Activated CD4-positive, alpha-beta T cell treated with anti-CD3 and anti-CD28 coated beads, Interleukin-2, amount 10 ng/mL, durations not matched to agents 24 days and 14 days (primary cell): ENCODE data around the gene MFGE8. TPM values are rescaled to one million over a fixed set of nuclear protein-coding genes. Genes with fewer than 3 reads are reported as not detected.

Experiments
- DNase-seq: peaks from one replicate; pipeline ENCODE4 v3.0.0; 2022
- H3K27ac Mint-ChIP-seq: one replicate; pipeline ENCODE4 v1.8.0; 2022; ENCODE audit warnings: mild to moderate bottlenecking, mixed read lengths
- H3K27me3 Mint-ChIP-seq: one replicate; pipeline ENCODE4 v1.8.0; 2022; ENCODE audit warnings: mixed read lengths
- H3K36me3 Mint-ChIP-seq: one replicate; pipeline ENCODE4 v1.8.0; 2022; ENCODE audit warnings: low read depth, mild to moderate bottlenecking, mixed read lengths
- H3K4me1 Mint-ChIP-seq: one replicate; pipeline ENCODE4 v1.8.0; 2021; ENCODE audit warnings: mixed read lengths
- H3K4me3 Mint-ChIP-seq: one replicate; pipeline ENCODE4 v1.8.0; 2022; ENCODE audit warnings: mild to moderate bottlenecking, moderate library complexity, mixed read lengths
- H3K9me3 Mint-ChIP-seq: one replicate; pipeline ENCODE4 v1.8.0; 2021; ENCODE audit warnings: mixed read lengths
- intact Hi-C: fragments of 100-400 bp; cut with micrococcal nuclease; formaldehyde crosslinking; loops from one replicate; pipeline ENCODE4 v1.15.1; 2023
- total RNA-seq: library from RNA; stranded (reverse); gene quantifications from 2 replicates; pipeline ENCODE4 v1.2.3, GENCODE V29; 2022

The MFGE8 gene
- total RNA-seq, 1 donor from 2014 or later: 10.6 TPM

- H3K36me3 Mint-ChIP-seq: peaks cover 38% of the 10 kb centered on the region
- intact Hi-C loops: no loop called here
- no peak for DNase-seq
- peaks cover 2% of the 10 kb centered on the region for H3K4me1 Mint-ChIP-seq
- no peaks in the 10 kb centered on the region for H3K27me3 Mint-ChIP-seq
- H3K4me3 Mint-ChIP-seq: no peak overlapping the region
- no peak overlapping the region for H3K27ac Mint-ChIP-seq
- no peaks in the 10 kb centered on the region for H3K9me3 Mint-ChIP-seq
These were observed 26.1 kb downstream of the MFGE8 start for GRCh38 chr15:88887068-88887580.

- no peaks in the 10 kb centered on the region for H3K9me3 Mint-ChIP-seq
- intact Hi-C loops: no loop called here
- DNase-seq: no peak
- no peaks in the 10 kb centered on the region for H3K27me3 Mint-ChIP-seq
- peaks cover 41% of the 10 kb centered on the region for H3K36me3 Mint-ChIP-seq
- no peak overlapping the region for H3K4me3 Mint-ChIP-seq
- no peak overlapping the region for H3K27ac Mint-ChIP-seq
- H3K4me1 Mint-ChIP-seq: no peaks in the 10 kb centered on the region
These were observed 30.4 kb downstream of the MFGE8 start for GRCh38 chr15:88882785-88883184.

GRCh38 chr15:88881775-88882174 is 31.4 kb downstream of the MFGE8 start:
- Mint-ChIP-seq H3K4me3 (no peak overlapping the region), H3K27me3 (no peaks in the 10 kb centered on the region), H3K27ac (no peak overlapping the region), H3K4me1 (no peaks in the 10 kb centered on the region), H3K9me3 (no peaks in the 10 kb centered on the region), H3K36me3 (peaks cover 35% of the 10 kb centered on the region)
- intact Hi-C loops: no loop called here
- no peak for DNase-seq

GRCh38 chr15:88880944-88881740 is 32.0 kb downstream of the MFGE8 start:
- Mint-ChIP-seq H3K4me1 (no peaks in the 10 kb centered on the region), H3K36me3 (peaks cover 39% of the 10 kb centered on the region), H3K27ac (no peak overlapping the region)

GRCh38 chr15:88878720-88879184 is 34.4 kb downstream of the MFGE8 start:
- Mint-ChIP-seq H3K4me1 (no peaks in the 10 kb centered on the region), H3K9me3 (no peaks in the 10 kb centered on the region), H3K36me3 (peaks cover 33% of the 10 kb centered on the region), H3K4me3 (no peak overlapping the region), H3K27me3 (no peaks in the 10 kb centered on the region), H3K27ac (no peak overlapping the region)
- intact Hi-C loops: no loop called here
- peak; percentile 79 for DNase-seq

More at GRCh38 chr15:88880944-88881740, 32.0 kb downstream of the MFGE8 start:
- no peaks in the 10 kb centered on the region for H3K27me3 Mint-ChIP-seq
- H3K9me3 Mint-ChIP-seq: no peaks in the 10 kb centered on the region
- intact Hi-C loops: no loop called here
- no peak for DNase-seq
- no peak overlapping the region for H3K4me3 Mint-ChIP-seq

GRCh38 chr15:88877906-88878305 is 35.3 kb downstream of the MFGE8 start:
- H3K27me3 Mint-ChIP-seq: no peaks in the 10 kb centered on the region
- H3K4me3 Mint-ChIP-seq: no peak overlapping the region
- no peak overlapping the region for H3K27ac Mint-ChIP-seq
- no peaks in the 10 kb centered on the region for H3K4me1 Mint-ChIP-seq
- DNase-seq: no peak
- H3K36me3 Mint-ChIP-seq: peaks cover 27% of the 10 kb centered on the region
- H3K9me3 Mint-ChIP-seq: no peaks in the 10 kb centered on the region
- intact Hi-C loops: no loop called here

- H3K27me3 Mint-ChIP-seq: no peaks in the 10 kb centered on the region
- no peak overlapping the region for H3K4me3 Mint-ChIP-seq
- intact Hi-C loops: no loop called here
- no peak for DNase-seq
- no peaks in the 10 kb centered on the region for H3K4me1 Mint-ChIP-seq
- H3K36me3 Mint-ChIP-seq: peaks cover 27% of the 10 kb centered on the region
- H3K9me3 Mint-ChIP-seq: no peaks in the 10 kb centered on the region
- no peak overlapping the region for H3K27ac Mint-ChIP-seq
These were observed 35.8 kb downstream of the MFGE8 start for GRCh38 chr15:88877415-88877814.

GRCh38 chr15:88876573-88876972 is 36.6 kb downstream of the MFGE8 start:
- Mint-ChIP-seq H3K4me1 (no peaks in the 10 kb centered on the region), H3K9me3 (no peaks in the 10 kb centered on the region), H3K36me3 (peaks cover 23% of the 10 kb centered on the region), H3K27ac (no peak overlapping the region), H3K27me3 (no peaks in the 10 kb centered on the region), H3K4me3 (no peak overlapping the region)
- no peak for DNase-seq
- intact Hi-C loops: no loop called here

- peaks cover 14% of the 10 kb centered on the region for H3K36me3 Mint-ChIP-seq
- intact Hi-C loops: no loop called here
- no peaks in the 10 kb centered on the region for H3K4me1 Mint-ChIP-seq
- no peaks in the 10 kb centered on the region for H3K27me3 Mint-ChIP-seq
- no peak overlapping the region for H3K27ac Mint-ChIP-seq
- DNase-seq: no peak
- H3K4me3 Mint-ChIP-seq: no peak overlapping the region
- H3K9me3 Mint-ChIP-seq: no peaks in the 10 kb centered on the region
These were observed 38.5 kb downstream of the MFGE8 start for GRCh38 chr15:88874684-88875083.

GRCh38 chr15:88874275-88874674 is 38.9 kb downstream of the MFGE8 start:
- H3K36me3 Mint-ChIP-seq: peaks cover 14% of the 10 kb centered on the region
- DNase-seq: no peak
- H3K9me3 Mint-ChIP-seq: no peaks in the 10 kb centered on the region
- no peaks in the 10 kb centered on the region for H3K4me1 Mint-ChIP-seq
- H3K4me3 Mint-ChIP-seq: no peak overlapping the region
- no peaks in the 10 kb centered on the region for H3K27me3 Mint-ChIP-seq
- no peak overlapping the region for H3K27ac Mint-ChIP-seq
- intact Hi-C loops: no loop called here

GRCh38 chr15:88873786-88874185 is 39.4 kb downstream of the MFGE8 start:
- H3K9me3 Mint-ChIP-seq: no peaks in the 10 kb centered on the region
- DNase-seq: no peak
- no peaks in the 10 kb centered on the region for H3K4me1 Mint-ChIP-seq
- peaks cover 14% of the 10 kb centered on the region for H3K36me3 Mint-ChIP-seq
- H3K4me3 Mint-ChIP-seq: no peak overlapping the region
- intact Hi-C loops: no loop called here
- no peak overlapping the region for H3K27ac Mint-ChIP-seq
- H3K27me3 Mint-ChIP-seq: no peaks in the 10 kb centered on the region

GRCh38 chr15:88872706-88873105 is 40.5 kb downstream of the MFGE8 start:
- H3K27ac Mint-ChIP-seq: no peak overlapping the region
- no peaks in the 10 kb centered on the region for H3K4me1 Mint-ChIP-seq
- peaks cover 10% of the 10 kb centered on the region for H3K36me3 Mint-ChIP-seq
- H3K9me3 Mint-ChIP-seq: no peaks in the 10 kb centered on the region
- intact Hi-C loops: no loop called here
- no peak overlapping the region for H3K4me3 Mint-ChIP-seq
- no peaks in the 10 kb centered on the region for H3K27me3 Mint-ChIP-seq
- no peak for DNase-seq

GRCh38 chr15:88872106-88872505 is 41.1 kb downstream of the MFGE8 start:
- no peak overlapping the region for H3K27ac Mint-ChIP-seq
- H3K27me3 Mint-ChIP-seq: no peaks in the 10 kb centered on the region
- no peak overlapping the region for H3K4me3 Mint-ChIP-seq
- H3K4me1 Mint-ChIP-seq: no peaks in the 10 kb centered on the region
- no peak for DNase-seq
- no peaks in the 10 kb centered on the region for H3K9me3 Mint-ChIP-seq
- peaks cover 10% of the 10 kb centered on the region for H3K36me3 Mint-ChIP-seq
- intact Hi-C loops: no loop called here

GRCh38 chr15:88871313-88871712 is 41.9 kb downstream of the MFGE8 start:
- no peaks in the 10 kb centered on the region for H3K27me3 Mint-ChIP-seq
- no peak overlapping the region for H3K4me3 Mint-ChIP-seq
- H3K27ac Mint-ChIP-seq: no peak overlapping the region
- intact Hi-C loops: no loop called here
- no peak for DNase-seq
- peaks cover 6% of the 10 kb centered on the region for H3K36me3 Mint-ChIP-seq
- H3K4me1 Mint-ChIP-seq: no peaks in the 10 kb centered on the region
- no peaks in the 10 kb centered on the region for H3K9me3 Mint-ChIP-seq
